IMR-90 (cell line): ENCODE data around the gene NEAT1. TPM values are rescaled to one million over a fixed set of nuclear protein-coding genes. Genes with fewer than 3 reads are reported as not detected.

ENCODE experiments used
- ATAC-seq: fragments of 200-7000 bp; cut with Tn5 transposase; 2 replicates; pipeline ENCODE4 v1.9.1; 2020; ENCODE audit warnings: low read depth, mild to moderate bottlenecking, moderate library complexity
- BruUV-seq: library from RNA; stranded (reverse); fragments of 400-500 nt; replicated peaks from 2 replicates; lab custom pipeline; 2021; lab: Mats Ljungman, UMichigan
- CTCF ChIA-PET: fragments of 300-600 bp; formaldehyde crosslinking; extraction: SDS; loops from one replicate; lab custom pipeline; 2021; ENCODE audit warnings: antibody characterized with exemption; lab: Yijun Ruan, JAX
- POLR2A ChIA-PET: fragments of 300-600 bp; sonication (Branson Sonifier 250); formaldehyde crosslinking; loops from one replicate; lab custom pipeline; 2022; ENCODE audit warnings: antibody characterized with exemption; ENCODE audit not compliant: unreplicated experiment; lab: Charles Lee
- DNase-seq: peaks from one replicate; pipeline ENCODE4 v3.0.0; 2013
- H2AFZ ChIP-seq: replicated peaks from 2 replicates; pipeline ENCODE3; 2013; ENCODE audit warnings: low read length, mild to moderate bottlenecking; ENCODE audit not compliant: poor library complexity
- H2AK5ac ChIP-seq: 2 replicates; pipeline ENCODE4 v1.6.1; 2013; ENCODE audit warnings: low read depth, low read length, inconsistent platforms
- H2AK9ac ChIP-seq: replicated peaks from 2 replicates; pipeline ENCODE3; 2013; ENCODE audit warnings: mild to moderate bottlenecking, low read depth, low read length, moderate library complexity; ENCODE audit not compliant: poor library complexity
- H2BK120ac ChIP-seq: 2 replicates; pipeline ENCODE4 v1.6.1; 2013; ENCODE audit warnings: low read depth, low read length, inconsistent platforms
- H2BK15ac ChIP-seq: 3 replicates; pipeline ENCODE4 v1.6.1; 2013; ENCODE audit warnings: low read depth, low read length, inconsistent platforms
- H2BK20ac ChIP-seq: 2 replicates; pipeline ENCODE4 v1.6.1; 2013; ENCODE audit warnings: low read depth, mild to moderate bottlenecking, inconsistent platforms, low read length, moderate library complexity
- H2BK5ac ChIP-seq: 2 replicates; pipeline ENCODE4 v1.6.1; 2013; ENCODE audit warnings: mild to moderate bottlenecking, low read depth, low read length, inconsistent platforms; ENCODE audit not compliant: poor library complexity, severe bottlenecking
- H3K14ac ChIP-seq: replicated peaks from 2 replicates; pipeline ENCODE4 v1.6.1; 2013; ENCODE audit warnings: low read depth, low read length, inconsistent platforms
- H3K18ac ChIP-seq: 2 replicates; pipeline ENCODE4 v1.6.1; 2013; ENCODE audit warnings: low read depth, low read length, control low read depth
- H3K23ac ChIP-seq: 2 replicates; pipeline ENCODE4 v1.6.1; 2013; ENCODE audit warnings: low read depth, low read length, inconsistent platforms
- H3K27ac ChIP-seq: 2 replicates; pipeline ENCODE4 v1.5.1; 2013; ENCODE audit warnings: mild to moderate bottlenecking, control low read depth, low read length; ENCODE audit not compliant: insufficient read depth
- H3K27me3 ChIP-seq: 2 replicates; pipeline ENCODE4 v1.6.1; 2013; ENCODE audit warnings: low read length; ENCODE audit not compliant: control insufficient read depth, insufficient read depth
- H3K36me3 ChIP-seq: 2 replicates; pipeline ENCODE4 v1.6.1; 2013; ENCODE audit warnings: low read length, mixed read lengths; ENCODE audit not compliant: control insufficient read depth, insufficient read depth
- H3K4ac ChIP-seq: 2 replicates; pipeline ENCODE4 v1.6.1; 2013; ENCODE audit warnings: low read depth, low read length, inconsistent platforms
- H3K4me1 ChIP-seq: 2 replicates; pipeline ENCODE4 v1.6.1; 2013; ENCODE audit warnings: low read length, mixed read lengths; ENCODE audit not compliant: control insufficient read depth, insufficient read depth
- H3K4me2 ChIP-seq: 2 replicates; pipeline ENCODE4 v1.6.1; 2013; ENCODE audit warnings: low read depth, mild to moderate bottlenecking, control low read depth, low read length, moderate library complexity
- H3K4me3 ChIP-seq: 2 replicates; pipeline ENCODE4 v1.5.1; 2013; ENCODE audit warnings: low read depth, mild to moderate bottlenecking, control low read depth, low read length, moderate library complexity; ENCODE audit not compliant: insufficient read depth
- H3K56ac ChIP-seq: 2 replicates; pipeline ENCODE4 v1.6.1; 2013; ENCODE audit warnings: low read length, inconsistent platforms; ENCODE audit not compliant: insufficient read depth; ENCODE audit errors: extremely low read depth
- H3K79me1 ChIP-seq, 2 experiments: 2 replicates each; pipeline ENCODE4 v1.6.1; 2013; ENCODE audit warnings: low read length in 2 of 2, inconsistent platforms in 1 of 2, low read depth in 1 of 2
- H3K9ac ChIP-seq: 2 replicates; pipeline ENCODE4 v1.6.1; 2013; ENCODE audit warnings: low read depth, low read length, control low read depth
- H3K9me1 ChIP-seq: 2 replicates; pipeline ENCODE4 v1.6.1; 2013; ENCODE audit warnings: low read length, inconsistent platforms; ENCODE audit not compliant: insufficient read depth
- H3K9me3 ChIP-seq: 2 replicates; pipeline ENCODE4 v1.6.1; 2013; ENCODE audit warnings: low read length; ENCODE audit not compliant: control insufficient read depth, insufficient read depth
- H4K20me1 ChIP-seq: 2 replicates; pipeline ENCODE4 v1.6.1; 2013; ENCODE audit warnings: low read length, inconsistent platforms; ENCODE audit not compliant: insufficient read depth
- H4K5ac ChIP-seq: 2 replicates; pipeline ENCODE4 v1.6.1; 2013; ENCODE audit warnings: mild to moderate bottlenecking, low read depth, low read length, control low read depth
- H4K8ac ChIP-seq, 2 experiments: 2 replicates each; pipeline ENCODE4 v1.6.1; 2013; ENCODE audit warnings: low read depth in 2 of 2, low read length in 2 of 2, control low read depth in 1 of 2, inconsistent platforms in 1 of 2
- H4K91ac ChIP-seq: 2 replicates; pipeline ENCODE4 v1.6.1; 2013; ENCODE audit warnings: low read depth, low read length, inconsistent platforms; ENCODE audit not compliant: insufficient read depth
- BHLHE40 ChIP-seq: fragments of 150-350 bp; IDR thresholded peaks from 2 replicates; pipeline ENCODE4 v1.6.1; 2016; ENCODE audit warnings: mild to moderate bottlenecking, low read depth, low read length
- CEBPB ChIP-seq: IDR thresholded peaks from 2 replicates; pipeline ENCODE4 v1.6.1; 2012; ENCODE audit warnings: low read depth, low read length, improper control_type of control experiment
- ELK1 ChIP-seq: fragments of 150-350 bp; IDR thresholded peaks from 2 replicates; pipeline ENCODE4 v1.6.1; 2016; ENCODE audit warnings: low read depth, mild to moderate bottlenecking, low read length, moderate library complexity, borderline replicate concordance
- FOS ChIP-seq: fragments of 150-350 bp; IDR thresholded peaks from 2 replicates; pipeline ENCODE4 v1.6.1; 2016; ENCODE audit warnings: low read depth, low read length
- MAFK ChIP-seq: IDR thresholded peaks from 2 replicates; pipeline ENCODE4 v1.6.1; 2012; ENCODE audit warnings: low read depth, low read length, improper control_type of control experiment
- MAZ ChIP-seq: IDR thresholded peaks from 2 replicates; pipeline ENCODE4 v1.6.1; 2012; ENCODE audit warnings: low read depth, mild to moderate bottlenecking, low read length, improper control_type of control experiment, moderate library complexity, borderline replicate concordance
- MXI1 ChIP-seq: IDR thresholded peaks from 2 replicates; pipeline ENCODE4 v1.6.1; 2012; ENCODE audit warnings: low read depth, mild to moderate bottlenecking, low read length, moderate library complexity, borderline replicate concordance
- NFE2L2 ChIP-seq: fragments of 150-350 bp; IDR thresholded peaks from 2 replicates; pipeline ENCODE4 v1.6.1; 2016; ENCODE audit warnings: low read depth, mild to moderate bottlenecking, low read length
- RAD21 ChIP-seq: IDR thresholded peaks from 2 replicates; pipeline ENCODE4 v1.6.1; 2012; ENCODE audit warnings: low read length, improper control_type of control experiment
- RCOR1 ChIP-seq: IDR thresholded peaks from 2 replicates; pipeline ENCODE4 v1.6.1; 2012; ENCODE audit warnings: mild to moderate bottlenecking, low read length, improper control_type of control experiment; ENCODE audit not compliant: insufficient replicate concordance
- RFX5 ChIP-seq: IDR thresholded peaks from 2 replicates; pipeline ENCODE4 v1.8.0; 2012; ENCODE audit warnings: low read depth, mild to moderate bottlenecking, low read length, moderate library complexity
- SMC3 ChIP-seq: fragments of 150-350 bp; IDR thresholded peaks from 2 replicates; pipeline ENCODE4 v1.6.1; 2016; ENCODE audit warnings: low read depth, mild to moderate bottlenecking, antibody characterized with exemption, low read length, moderate library complexity
- USF2 ChIP-seq: fragments of 150-350 bp; IDR thresholded peaks from 2 replicates; pipeline ENCODE4 v1.6.1; 2017; ENCODE audit warnings: mild to moderate bottlenecking, antibody characterized with exemption, low read length, low read depth
- whole genome bisulfite sequencing, 2 experiments: methylation state at CpG; one replicate each; pipeline versions ENCODE4 v1.1.5 to v1.1.7; 2013; ENCODE audit warnings: missing lambda C conversion rate in 2 of 2; ENCODE audit not compliant: insufficient read length in 1 of 2; ENCODE audit errors: extremely low coverage in 2 of 2; 5-methylcytosine and 5-hydroxymethylcytosine counted together
- dilution Hi-C: fragments of 300-500 bp; cut with HindIII; formaldehyde crosslinking; loops from one replicate; pipeline ENCODE4 v1.14.3; 2018; ENCODE audit warnings: low sequenced_read_pairs; ENCODE audit not compliant: unreplicated experiment
- in situ Hi-C: fragments of 300-500 bp; cut with MboI; formaldehyde crosslinking; loops from 3 replicates; pipeline ENCODE4 v1.14.3; 2019; ENCODE audit warnings: low sequenced_read_pairs, inconsistent platforms, mixed read lengths
- intact Hi-C: fragments of 100-400 bp; cut with micrococcal nuclease; formaldehyde crosslinking; loops from 2 replicates; pipeline ENCODE4 v1.10.0; 2022
- polyA plus RNA-seq, 3 experiments: library from polyadenylated mRNA; depleted of rRNA; stranded (reverse); fragments of >200 nt; gene quantifications; 2 replicates each; pipeline ENCODE4 v1.2.3, GENCODE V29; 2012; ENCODE audit warnings: low replicate concordance in 1 of 3
- total RNA-seq: library from RNA; depleted of rRNA; stranded (reverse); fragments of >200 nt; gene quantifications from 2 replicates; pipeline ENCODE4 v1.2.3, GENCODE V29; 2012
- TF ChIP-seq, protein P1 (sequence below): conservative IDR thresholded peaks from 2 replicates; pipeline ENCODE4 v1.5.1; 2012; ENCODE audit warnings: mild to moderate bottlenecking, low read depth, low read length, improper control_type of control experiment

NEAT1 gene
- total and polyA plus RNA-seq, 2 of the 4 experiments (the other 2 are of a cell fraction) = 30.1 to 114 TPM

GRCh38 chr11:65400307-65401072 lies 22.1 kb upstream of the NEAT1 start:
- no peak overlapping the region for H3K56ac ChIP-seq
- no peak overlapping the region for H2BK20ac ChIP-seq
- intact Hi-C loops (no loop called here), in situ Hi-C loops (no loop called here), dilution Hi-C loops (no loop called here)
- H3K4ac ChIP-seq = no peak overlapping the region
- H3K9ac ChIP-seq = no peak overlapping the region
- no peak overlapping the region for H2BK5ac ChIP-seq
- peaks cover 4% of the 10 kb centered on the region for H3K9me1 ChIP-seq
- DNase-seq (no peak), ATAC-seq (no peak)
- no peak overlapping the region for H3K14ac ChIP-seq
- ChIA-PET POLR2A (interaction anchor here (0.5 kb wide), 1 partner anchor 191 kb away, joined by 6 read pairs; no protein-coding TSS in a partner anchor), CTCF (no interaction called here)
- no peak overlapping the region for H3K18ac ChIP-seq
- peaks cover 9 to 43% of the 10 kb centered on the region in 2 experiments for H3K79me1 ChIP-seq
- BruUV-seq = no TSS peak
- no peak for TF ChIP-seq RCOR1
- no peak for TF ChIP-seq ELK1
- no peak for TF ChIP-seq CEBPB
- TF ChIP-seq SMC3 = no peak
- no peak for TF ChIP-seq MAZ
- no peak for TF ChIP-seq FOS
- no peak for TF ChIP-seq MXI1
- no peak for TF ChIP-seq RFX5
- TF ChIP-seq, protein P1, sequence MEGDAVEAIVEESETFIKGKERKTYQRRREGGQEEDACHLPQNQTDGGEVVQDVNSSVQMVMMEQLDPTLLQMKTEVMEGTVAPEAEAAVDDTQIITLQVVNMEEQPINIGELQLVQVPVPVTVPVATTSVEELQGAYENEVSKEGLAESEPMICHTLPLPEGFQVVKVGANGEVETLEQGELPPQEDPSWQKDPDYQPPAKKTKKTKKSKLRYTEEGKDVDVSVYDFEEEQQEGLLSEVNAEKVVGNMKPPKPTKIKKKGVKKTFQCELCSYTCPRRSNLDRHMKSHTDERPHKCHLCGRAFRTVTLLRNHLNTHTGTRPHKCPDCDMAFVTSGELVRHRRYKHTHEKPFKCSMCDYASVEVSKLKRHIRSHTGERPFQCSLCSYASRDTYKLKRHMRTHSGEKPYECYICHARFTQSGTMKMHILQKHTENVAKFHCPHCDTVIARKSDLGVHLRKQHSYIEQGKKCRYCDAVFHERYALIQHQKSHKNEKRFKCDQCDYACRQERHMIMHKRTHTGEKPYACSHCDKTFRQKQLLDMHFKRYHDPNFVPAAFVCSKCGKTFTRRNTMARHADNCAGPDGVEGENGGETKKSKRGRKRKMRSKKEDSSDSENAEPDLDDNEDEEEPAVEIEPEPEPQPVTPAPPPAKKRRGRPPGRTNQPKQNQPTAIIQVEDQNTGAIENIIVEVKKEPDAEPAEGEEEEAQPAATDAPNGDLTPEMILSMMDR = no peak
- TF ChIP-seq MAFK = no peak
- TF ChIP-seq BHLHE40 = no peak
- no peak for TF ChIP-seq USF2
- no peak for TF ChIP-seq NFE2L2
- no peak for TF ChIP-seq RAD21
- H2AK9ac ChIP-seq = no peak overlapping the region
- no peak overlapping the region for H3K4me3 ChIP-seq
- no peak overlapping the region for H4K8ac ChIP-seq
- peaks cover 7% of the 10 kb centered on the region for H4K20me1 ChIP-seq
- no peak overlapping the region for H4K91ac ChIP-seq
- no peak overlapping the region for H4K5ac ChIP-seq
- H3K4me2 ChIP-seq = no peak overlapping the region
- no peak overlapping the region for H2BK120ac ChIP-seq
- H2AFZ ChIP-seq = no peak overlapping the region
- 94% methylated on average over 5 of the region's 17 CpGs; no CpG with 5 or more reads in 1 of the 2 experiments for WGBS, 2 experiments
- H3K27me3 ChIP-seq = no peaks in the 10 kb centered on the region
- H3K4me1 ChIP-seq = no peaks in the 10 kb centered on the region
- H3K27ac ChIP-seq = no peak overlapping the region
- peaks cover 63% of the 10 kb centered on the region for H3K36me3 ChIP-seq
- no peak overlapping the region for H2AK5ac ChIP-seq
- H3K23ac ChIP-seq = no peak overlapping the region
- no peak overlapping the region for H2BK15ac ChIP-seq
- H3K9me3 ChIP-seq = no peaks in the 10 kb centered on the region
